ENCODE results near the gene PCDHGA12. TPM values are rescaled to one million over a fixed set of nuclear protein-coding genes. Genes with fewer than 3 reads are reported as not detected.

The PCDHGA12 gene
- total and polyA plus RNA-seq, 2 donors (not counting 1 experiment from before 2014, with no cell fraction given): 0.27 to 2.8 TPM

GRCh38 chr5:141434006-141434405 is 3.7 kb downstream of the PCDHGA12 start:
- CTCF ChIA-PET: interaction anchor here (1.5 kb wide), 1 partner anchor 133 kb away, joined by 3 read pairs; no protein-coding TSS in a partner anchor
- POLR2A ChIA-PET: no interaction called here
- TF ChIP-seq CTCF (IDR thresholded peaks at IDR 0.05) (no peak), EZH2 (IDR thresholded peaks at IDR 0.05; ENCODE audit: borderline replicate concordance, insufficient read depth, low read depth, low read length, poor library complexity, severe bottlenecking) (no peak)
- no peak overlapping the region for H2AFZ ChIP-seq (ENCODE audit: insufficient read depth, low read depth, low read length, poor library complexity, severe bottlenecking)
- H3K9ac ChIP-seq (ENCODE audit: low read length): no peak overlapping the region
- H3K4me1 Mint-ChIP-seq: peaks cover 7% of the 10 kb centered on the region
- no peak overlapping the region for H3K27ac Mint-ChIP-seq
- H3K9me3 ChIP-seq (ENCODE audit: control extremely low read depth in 1 of 3, control insufficient read depth in 2 of 3, insufficient read depth in 1 of 3, low read length in 2 of 3): peaks cover 0 to 36% (median 26%) of the 10 kb centered on the region in 3 donors
- no peaks in the 10 kb centered on the region for H3K79me2 ChIP-seq (ENCODE audit: control insufficient read depth, insufficient read depth, low read length)
- WGBS (ENCODE audit: insufficient coverage): no CpG with 5 or more reads among the region's 2 CpGs
- H3K4me3 Mint-ChIP-seq: no peak overlapping the region
- intact Hi-C loops (cut with micrococcal nuclease): no loop called here
- no peaks in the 10 kb centered on the region for H4K20me1 ChIP-seq (ENCODE audit: control insufficient read depth, insufficient read depth, low read length, poor library complexity, severe bottlenecking)
- no peak for ATAC-seq (ENCODE audit: low read depth)
- H3K9me3 Mint-ChIP-seq (ENCODE audit: insufficient read depth): peaks cover 3% of the 10 kb centered on the region
- H3K27ac ChIP-seq (ENCODE audit: low read length in 2 of 2): no peak overlapping the region
- peaks cover 26% of the 10 kb centered on the region for H3K27me3 Mint-ChIP-seq
- H3K27me3 ChIP-seq (replicated peaks in 1 of 4; ENCODE audit: control extremely low read depth in 1 of 4, control insufficient read depth in 3 of 4, insufficient read depth in 4 of 4, low read length in 3 of 4): peaks cover 0 to 36% (median 20%) of the 10 kb centered on the region in 4 experiments
- H3K4me3 ChIP-seq (ENCODE audit: control extremely low read depth in 1 of 5, extremely low read depth in 1 of 5, insufficient read depth in 1 of 5, low read depth in 2 of 5, low read length in 4 of 5): no peak overlapping the region
- H3K36me3 ChIP-seq (replicated peaks in 1 of 2; ENCODE audit: control extremely low read depth in 1 of 2, control insufficient read depth in 1 of 2, extremely low read depth in 1 of 2, insufficient read depth in 2 of 2, low read length in 1 of 2): no peaks in the 10 kb centered on the region
- peaks cover 15 to 17% of the 10 kb centered on the region in 2 donors for H3K4me1 ChIP-seq (ENCODE audit: control insufficient read depth in 2 of 2, insufficient read depth in 2 of 2, low read length in 2 of 2)
- DNase-seq: no peak
- H3K4me2 ChIP-seq (replicated peaks; ENCODE audit: low read depth, low read length, poor library complexity, severe bottlenecking): no peak overlapping the region

GRCh38 chr5:141437221-141437620 is 6.9 kb downstream of the PCDHGA12 start:
- intact Hi-C loops (cut with micrococcal nuclease): no loop called here
- no peaks in the 10 kb centered on the region for H4K20me1 ChIP-seq (ENCODE audit: control insufficient read depth, insufficient read depth, low read length, poor library complexity, severe bottlenecking)
- H3K4me2 ChIP-seq (replicated peaks; ENCODE audit: low read depth, low read length, poor library complexity, severe bottlenecking): no peak overlapping the region
- H3K27ac ChIP-seq (ENCODE audit: low read length in 2 of 2): no peak overlapping the region
- H3K27me3 ChIP-seq (replicated peaks in 1 of 4; ENCODE audit: control extremely low read depth in 1 of 4, control insufficient read depth in 3 of 4, insufficient read depth in 4 of 4, low read length in 3 of 4): peaks cover 0 to 19% (median 2%) of the 10 kb centered on the region in 4 experiments
- peaks cover 2% of the 10 kb centered on the region for H3K9me3 Mint-ChIP-seq (ENCODE audit: insufficient read depth)
- H3K79me2 ChIP-seq (ENCODE audit: control insufficient read depth, insufficient read depth, low read length): no peaks in the 10 kb centered on the region
- peaks cover 12% of the 10 kb centered on the region for H3K27me3 Mint-ChIP-seq
- H3K4me1 Mint-ChIP-seq: no peaks in the 10 kb centered on the region
- H2AFZ ChIP-seq (ENCODE audit: insufficient read depth, low read depth, low read length, poor library complexity, severe bottlenecking): no peak overlapping the region
- ATAC-seq (ENCODE audit: low read depth): no peak
- H3K9ac ChIP-seq (ENCODE audit: low read length): no peak overlapping the region
- CTCF ChIA-PET: no interaction called here
- H3K36me3 ChIP-seq (replicated peaks in 1 of 2; ENCODE audit: control extremely low read depth in 1 of 2, control insufficient read depth in 1 of 2, extremely low read depth in 1 of 2, insufficient read depth in 2 of 2, low read length in 1 of 2): no peaks in the 10 kb centered on the region
- no peak overlapping the region for H3K4me3 Mint-ChIP-seq
- no peak overlapping the region for H3K4me3 ChIP-seq (ENCODE audit: control extremely low read depth in 1 of 5, extremely low read depth in 1 of 5, insufficient read depth in 1 of 5, low read depth in 2 of 5, low read length in 4 of 5)
- WGBS (ENCODE audit: insufficient coverage): no CpG with 5 or more reads among the region's 2 CpGs
- no peaks in the 10 kb centered on the region for H3K4me1 ChIP-seq (ENCODE audit: control insufficient read depth in 2 of 2, insufficient read depth in 2 of 2, low read length in 2 of 2)
- no peak for DNase-seq
- H3K9me3 ChIP-seq (ENCODE audit: control extremely low read depth in 1 of 3, control insufficient read depth in 2 of 3, insufficient read depth in 1 of 3, low read length in 2 of 3): peaks cover 0 to 30% (median 6%) of the 10 kb centered on the region in 3 donors
- TF ChIP-seq CTCF (IDR thresholded peaks at IDR 0.05): no peak
- TF ChIP-seq EZH2 (IDR thresholded peaks at IDR 0.05; ENCODE audit: borderline replicate concordance, insufficient read depth, low read depth, low read length, poor library complexity, severe bottlenecking): no peak
- no peak overlapping the region for H3K27ac Mint-ChIP-seq
- POLR2A ChIA-PET: no interaction called here

All from B cell (primary cell).